ENCODE measurements around the gene PIP5K1B.

DNA sequence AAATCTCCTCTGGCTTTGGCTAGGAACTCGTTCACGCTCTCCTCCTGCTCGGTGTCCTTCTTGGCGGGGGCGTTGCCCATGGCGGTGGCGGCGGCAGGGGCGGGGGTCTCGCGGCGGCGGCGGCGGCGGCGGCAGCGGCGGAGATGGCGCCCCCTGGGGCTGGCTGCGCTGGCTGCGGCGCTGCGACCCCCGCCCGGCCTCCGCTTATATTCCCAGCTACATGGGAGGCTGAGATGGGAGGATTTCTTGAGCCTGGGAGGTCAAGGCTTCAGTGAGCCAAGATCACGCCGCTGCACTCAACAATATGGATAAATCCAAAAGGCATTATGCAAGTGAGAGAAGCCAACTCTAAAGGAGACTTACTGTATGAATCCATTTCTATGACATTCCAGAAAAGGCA lies 309.0 kb downstream of the PIP5K1B start, which contains the start of gene PRKACG:
- TF ChIP-seq POLR2AphosphoS5 (IDR thresholded peaks at IDR 0.05; ENCODE audit: borderline replicate concordance, low read depth, low read length) (no peak), EZH2 (IDR thresholded peaks at IDR 0.05) (no peak), FOXP2 (optimal IDR thresholded peaks at IDR 0.05; ENCODE audit: control extremely low read depth, extremely low read length, insufficient read depth) (no peak)
